GM23248 (cell line): ENCODE data around the gene AFAP1L1.

Experiments
- EZH2 ChIP-seq: fragments of 200-600 bp; sonication (generic); IDR thresholded peaks from 2 replicates; pipeline ENCODE4 v1.6.1; 2018; ENCODE audit warnings: antibody characterized with exemption, mild to moderate bottlenecking; ENCODE audit not compliant: insufficient read depth, poor library complexity, severe bottlenecking
- EZH2phosphoT487 ChIP-seq: fragments of 200-600 bp; sonication (generic); IDR thresholded peaks from 2 replicates; pipeline ENCODE4 v1.6.1; 2018; ENCODE audit warnings: antibody characterized with exemption, moderate library complexity, mild to moderate bottlenecking, low read depth; ENCODE audit not compliant: insufficient read depth

DNA sequence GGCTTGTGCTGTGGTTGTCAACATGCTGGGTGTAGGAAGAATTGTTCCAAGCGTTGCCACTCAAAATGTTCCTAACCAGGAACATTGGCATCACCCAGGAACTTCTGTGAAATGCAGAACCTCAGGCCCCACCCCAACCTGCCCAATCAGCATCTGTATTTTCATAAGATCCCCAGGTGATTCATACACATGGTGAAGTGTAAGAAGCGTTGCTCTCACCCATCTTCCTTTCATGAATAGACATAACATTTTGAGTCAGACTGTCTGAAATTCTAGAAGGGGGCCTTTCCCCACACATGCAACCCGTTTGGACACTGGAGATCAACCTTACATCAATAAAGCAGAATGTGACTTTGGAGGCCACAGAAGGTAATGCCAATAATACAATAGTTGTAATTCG lies 9.3 kb upstream of the AFAP1L1 start:
- TF ChIP-seq EZH2 (no peak), EZH2phosphoT487 (no peak)
